HAP-1 (cell line): ENCODE data around the gene BOK.

Experiments used
- DNase-seq, 2 experiments: peaks; one replicate each; pipeline ENCODE4 v3.0.0-alpha.2; 2016 to 2020; ENCODE audit warnings: low spot score in 2 of 2
- H3K27me3 ChIP-seq: fragments of 250-450 bp; sonication (Bioruptor Pico); 2 replicates; pipeline ENCODE4 v1.5.1; 2020; ENCODE audit warnings: low read depth, mild to moderate bottlenecking, moderate library complexity
- H3K36me3 ChIP-seq: fragments of 250-450 bp; sonication (Bioruptor Pico); replicated peaks from 2 replicates; pipeline ENCODE4 v1.5.1; 2020; ENCODE audit warnings: mild to moderate bottlenecking
- H3K4me1 ChIP-seq: fragments of 250-450 bp; sonication (Bioruptor Pico); 2 replicates; pipeline ENCODE4 v1.5.1; 2020; ENCODE audit warnings: mild to moderate bottlenecking
- H3K4me3 ChIP-seq: fragments of 250-450 bp; sonication (Bioruptor Pico); 2 replicates; pipeline ENCODE4 v1.5.1; 2020; ENCODE audit warnings: mild to moderate bottlenecking, moderate library complexity
- H3K9me3 ChIP-seq: fragments of 250-450 bp; sonication (Bioruptor Pico); 2 replicates; pipeline ENCODE4 v1.5.1; 2020; ENCODE audit warnings: mild to moderate bottlenecking, moderate library complexity
- in situ Hi-C: fragments of 300-500 bp; cut with MboI; formaldehyde crosslinking; loops from 3 replicates; pipeline ENCODE4 v1.14.3; 2020; ENCODE audit warnings: low sequenced_read_pairs, inconsistent platforms, mixed read lengths

The BOK gene

GRCh38 chr2:241532168-241532567 is 26.4 kb upstream of the BOK start:
- no peak overlapping the region for H3K4me3 ChIP-seq
- no peak for DNase-seq
- no peaks in the 10 kb centered on the region for H3K36me3 ChIP-seq
- in situ Hi-C loops = no loop called here
- no peaks in the 10 kb centered on the region for H3K4me1 ChIP-seq
- no peaks in the 10 kb centered on the region for H3K9me3 ChIP-seq
- H3K27me3 ChIP-seq = no peaks in the 10 kb centered on the region

- in situ Hi-C loops = no loop called here
- Histone ChIP-seq H3K4me3 (no peak overlapping the region), H3K9me3 (no peaks in the 10 kb centered on the region), H3K36me3 (no peaks in the 10 kb centered on the region), H3K4me1 (no peaks in the 10 kb centered on the region), H3K27me3 (no peaks in the 10 kb centered on the region)
- no peak for DNase-seq
These were observed 25.6 kb upstream of the BOK start for GRCh38 chr2:241532733-241533601.

DNA sequence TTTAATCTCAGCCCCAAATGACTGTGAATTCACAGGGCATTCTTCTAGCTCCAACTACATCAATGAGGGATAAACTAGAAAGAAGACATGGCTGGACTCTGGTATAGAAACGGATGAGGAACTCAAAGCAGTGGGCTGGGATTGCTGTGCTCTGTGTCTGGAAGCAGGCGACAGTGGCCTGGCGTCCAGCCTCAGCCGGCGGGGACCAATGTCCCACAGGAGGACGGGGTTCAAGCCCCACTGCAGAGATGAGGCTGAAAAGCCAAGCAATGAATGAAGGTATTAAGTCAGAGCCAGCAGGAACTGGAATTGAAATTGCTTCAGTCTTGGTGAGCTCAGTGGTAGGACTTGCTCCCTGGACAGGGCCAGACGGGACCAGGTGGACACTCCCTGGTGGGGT is 24.3 kb upstream of the BOK start:
- Histone ChIP-seq H3K4me1 (no peaks in the 10 kb centered on the region), H3K9me3 (no peaks in the 10 kb centered on the region), H3K36me3 (no peaks in the 10 kb centered on the region), H3K27me3 (no peaks in the 10 kb centered on the region), H3K4me3 (no peak overlapping the region)
- in situ Hi-C loops = no loop called here
- no peak for DNase-seq

DNA sequence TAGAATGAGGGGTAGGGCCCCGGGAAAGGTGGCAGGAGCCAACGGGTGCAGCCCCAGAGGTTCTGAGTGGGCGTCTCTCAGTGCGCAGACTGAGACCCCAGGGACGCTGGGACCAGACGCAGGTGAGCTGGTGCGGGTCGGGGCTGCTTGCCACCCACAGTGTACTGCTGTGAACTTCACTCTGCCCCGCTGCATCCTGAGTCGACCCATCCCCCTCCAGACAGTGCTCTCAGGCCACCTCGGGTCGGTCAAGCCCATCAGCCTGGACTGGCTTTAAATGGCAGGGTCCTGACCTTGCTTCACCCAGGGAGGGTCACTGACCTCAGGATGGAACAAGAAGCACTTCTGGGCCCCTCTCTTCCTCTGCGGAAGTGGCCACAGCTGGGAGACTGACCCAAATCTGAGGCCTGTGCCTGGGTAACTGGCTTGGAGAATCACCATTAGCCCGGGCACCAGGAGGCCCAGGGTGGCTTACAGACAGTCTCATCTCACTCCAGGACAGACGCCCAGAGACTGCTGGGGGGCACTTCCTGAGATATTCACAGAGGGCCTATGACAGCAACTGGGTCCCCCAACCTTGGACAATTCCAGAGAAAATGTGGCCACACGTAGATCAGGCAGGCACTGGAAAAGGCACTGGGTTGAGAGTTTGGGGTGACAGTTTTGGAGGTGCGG is 23.7 kb upstream of the BOK start:
- Histone ChIP-seq H3K27me3 (no peaks in the 10 kb centered on the region), H3K4me3 (no peak overlapping the region), H3K9me3 (no peaks in the 10 kb centered on the region), H3K36me3 (no peaks in the 10 kb centered on the region), H3K4me1 (no peaks in the 10 kb centered on the region)
- no peak for DNase-seq
- in situ Hi-C loops = no loop called here

- Histone ChIP-seq H3K9me3 (no peaks in the 10 kb centered on the region), H3K4me1 (peaks cover 7% of the 10 kb centered on the region; the same call in 1 of the 2 replicates), H3K4me3 (no peak overlapping the region), H3K27me3 (no peaks in the 10 kb centered on the region), H3K36me3 (no peaks in the 10 kb centered on the region)
- DNase-seq = no peak
- in situ Hi-C loops = no loop called here
These were observed 22.5 kb upstream of the BOK start for GRCh38 chr2:241535871-241536655.

DNA sequence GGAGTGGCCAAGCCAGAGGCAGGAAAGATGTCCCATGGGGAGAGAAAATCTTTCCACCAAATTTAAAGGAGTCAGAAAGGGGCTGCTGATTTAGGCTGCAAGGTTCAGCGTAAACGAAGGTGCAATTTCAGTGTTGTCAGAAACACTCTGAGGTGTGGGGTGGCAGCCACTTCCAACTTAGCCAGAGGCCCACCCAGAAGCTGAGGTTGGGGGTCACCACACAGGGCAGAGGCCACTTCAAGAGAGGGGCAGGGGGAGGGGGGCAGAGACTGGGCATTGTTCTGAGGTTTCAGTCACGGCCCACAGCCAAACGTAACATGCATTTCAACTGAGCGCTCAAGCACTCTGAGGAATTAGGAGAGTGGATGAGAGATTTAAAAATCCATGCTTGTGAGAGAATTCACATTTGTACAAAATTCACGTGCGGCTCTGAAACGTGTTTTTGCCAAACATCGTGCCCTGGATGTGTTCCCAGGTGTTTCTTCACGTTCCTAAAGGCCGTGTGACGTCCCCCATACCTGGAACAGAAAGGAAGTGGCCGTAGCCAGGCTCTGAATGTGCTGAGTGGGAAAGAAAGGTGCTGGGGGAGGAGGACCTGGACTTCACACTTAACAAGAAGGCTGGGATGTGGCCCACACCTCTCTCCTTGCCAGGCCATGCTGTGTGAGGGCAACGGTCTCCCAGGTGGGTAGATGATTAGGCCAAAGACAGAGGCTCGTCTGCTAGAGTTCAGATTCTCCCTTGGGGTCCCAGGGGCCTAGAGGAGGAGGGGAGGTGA is 19.5 kb upstream of the BOK start:
- DNase-seq = no peak
- Histone ChIP-seq H3K36me3 (no peaks in the 10 kb centered on the region), H3K9me3 (no peaks in the 10 kb centered on the region), H3K4me3 (no peak overlapping the region), H3K4me1 (peaks cover 7% of the 10 kb centered on the region; the same call in 1 of the 2 replicates), H3K27me3 (no peaks in the 10 kb centered on the region)
- in situ Hi-C loops = no loop called here

GRCh38 chr2:241539616-241540374 is 18.8 kb upstream of the BOK start:
- DNase-seq = no peak
- Histone ChIP-seq H3K36me3 (no peaks in the 10 kb centered on the region), H3K9me3 (no peaks in the 10 kb centered on the region), H3K27me3 (no peaks in the 10 kb centered on the region), H3K4me3 (no peak overlapping the region; the same call in 1 of the 2 replicates), H3K4me1 (peaks cover 7% of the 10 kb centered on the region; the same call in 1 of the 2 replicates)
- in situ Hi-C loops = no loop called here

DNA sequence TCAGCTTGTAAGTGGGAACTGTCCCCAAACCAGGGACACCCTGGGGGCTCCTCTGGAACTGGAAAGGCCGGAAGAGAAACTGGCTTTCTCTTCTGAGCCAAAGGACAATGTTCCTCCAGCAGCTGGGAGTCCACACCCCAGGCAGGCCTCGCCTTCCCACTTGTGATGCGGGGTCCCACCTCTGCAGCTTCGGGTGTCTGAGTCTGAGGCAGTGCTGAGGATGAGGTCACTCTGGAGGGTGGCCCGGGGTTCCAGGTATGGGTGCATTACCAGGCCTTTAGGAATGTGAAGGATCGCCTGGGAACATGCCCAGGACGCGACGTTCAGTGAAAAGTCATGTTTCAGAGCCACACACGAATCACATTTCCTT is 18.2 kb upstream of the BOK start:
- peaks cover 7% of the 10 kb centered on the region; the same call in 1 of the 2 replicates for H3K4me1 ChIP-seq
- DNase-seq = no peak
- no peaks in the 10 kb centered on the region for H3K9me3 ChIP-seq
- H3K36me3 ChIP-seq = no peaks in the 10 kb centered on the region
- peak overlapping the region; percentile 41 for H3K4me3 ChIP-seq
- in situ Hi-C loops = no loop called here
- no peaks in the 10 kb centered on the region for H3K27me3 ChIP-seq

GRCh38 chr2:241540771-241541561 is 17.6 kb upstream of the BOK start:
- peak; percentile 36 to 90 for DNase-seq
- Histone ChIP-seq H3K36me3 (no peaks in the 10 kb centered on the region), H3K4me1 (peaks cover 7% of the 10 kb centered on the region; the same call in 1 of the 2 replicates), H3K27me3 (no peaks in the 10 kb centered on the region), H3K4me3 (peak overlapping the region; percentile 41), H3K9me3 (no peaks in the 10 kb centered on the region)
- in situ Hi-C loops = no loop called here

DNA sequence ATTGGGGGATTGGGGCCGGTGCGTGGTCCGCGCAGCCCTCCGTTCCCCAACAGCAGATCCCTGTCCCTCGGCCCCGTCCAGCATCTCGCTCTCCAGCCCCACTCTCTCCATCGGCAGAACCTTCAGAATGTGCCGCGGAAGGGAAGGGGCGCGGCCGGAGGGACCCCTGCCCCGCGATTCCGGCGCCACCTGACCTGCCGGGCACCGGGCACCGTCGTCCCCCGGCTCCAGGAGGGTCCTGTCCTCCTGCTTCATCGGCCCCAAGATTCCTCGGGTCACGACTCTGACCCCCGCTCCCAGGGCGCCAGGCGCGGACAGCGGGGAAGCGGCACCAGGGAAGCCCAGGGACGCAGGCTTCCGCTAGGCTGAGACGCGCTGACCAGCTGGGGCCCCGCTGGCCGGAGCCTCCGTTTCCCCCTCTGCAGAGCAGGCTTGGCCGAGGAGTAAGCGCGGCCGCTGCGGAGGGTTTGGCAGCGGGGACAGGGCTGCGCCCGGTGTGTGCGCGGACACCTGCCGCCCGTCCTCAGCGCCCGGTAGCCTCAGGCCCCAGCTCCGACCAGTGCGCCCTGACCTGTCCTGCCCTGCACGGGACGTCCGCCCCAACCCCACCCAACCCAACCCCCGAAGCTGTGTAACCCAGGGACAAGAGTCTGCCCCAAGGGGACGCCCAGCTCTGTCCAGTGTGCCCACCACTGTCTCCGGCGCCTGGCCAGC is 16.8 kb upstream of the BOK start:
- in situ Hi-C loops = no loop called here
- no peaks in the 10 kb centered on the region for H3K36me3 ChIP-seq
- no peak overlapping the region for H3K4me3 ChIP-seq
- no peaks in the 10 kb centered on the region for H3K9me3 ChIP-seq
- DNase-seq = no peak
- H3K4me1 ChIP-seq = peaks cover 8% of the 10 kb centered on the region
- no peaks in the 10 kb centered on the region for H3K27me3 ChIP-seq

DNA sequence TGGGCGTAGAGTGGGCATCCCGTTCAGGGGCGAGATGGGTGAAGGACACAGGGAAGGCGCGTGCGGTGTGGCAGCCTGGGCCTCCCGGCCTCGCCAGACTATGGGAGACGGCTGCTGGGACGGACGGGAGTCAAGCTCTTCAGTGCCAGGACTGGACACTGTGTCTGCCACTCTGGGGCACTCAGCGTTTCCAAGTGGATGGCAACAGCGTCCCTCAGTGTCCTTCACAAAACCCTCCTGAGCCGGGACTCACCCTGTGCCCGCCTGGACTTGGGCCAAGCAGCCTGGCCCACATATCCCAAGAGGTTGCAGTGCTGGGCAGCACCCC is 16.3 kb upstream of the BOK start:
- Histone ChIP-seq H3K4me1 (peaks cover 9% of the 10 kb centered on the region), H3K27me3 (no peaks in the 10 kb centered on the region), H3K36me3 (no peaks in the 10 kb centered on the region), H3K4me3 (no peak overlapping the region), H3K9me3 (no peaks in the 10 kb centered on the region)
- in situ Hi-C loops = no loop called here
- no peak for DNase-seq

- in situ Hi-C loops = no loop called here
- Histone ChIP-seq H3K27me3 (no peaks in the 10 kb centered on the region), H3K4me3 (no peak overlapping the region), H3K36me3 (no peaks in the 10 kb centered on the region), H3K4me1 (peaks cover 9% of the 10 kb centered on the region), H3K9me3 (no peaks in the 10 kb centered on the region)
- no peak for DNase-seq
These were observed 13.4 kb upstream of the BOK start for GRCh38 chr2:241545106-241545505.
